HG03558 (cell line): Measurements from ENCODE around the gene PCID2.
"Not testable (repeated sequence)": the region's sequence is repeated elsewhere in the genome, so short reads cannot be mapped to it uniquely, and the experiment has no call there.

Experiments used
- ATAC-seq: cut with Tn5 transposase; IDR thresholded peaks from one replicate; pipeline ENCODE4 v1.9.1; 2021; ENCODE audit warnings: moderate number of reproducible peaks; ENCODE audit not compliant: unreplicated experiment; ENCODE audit errors: extremely low read depth

PCID2 gene

DNA sequence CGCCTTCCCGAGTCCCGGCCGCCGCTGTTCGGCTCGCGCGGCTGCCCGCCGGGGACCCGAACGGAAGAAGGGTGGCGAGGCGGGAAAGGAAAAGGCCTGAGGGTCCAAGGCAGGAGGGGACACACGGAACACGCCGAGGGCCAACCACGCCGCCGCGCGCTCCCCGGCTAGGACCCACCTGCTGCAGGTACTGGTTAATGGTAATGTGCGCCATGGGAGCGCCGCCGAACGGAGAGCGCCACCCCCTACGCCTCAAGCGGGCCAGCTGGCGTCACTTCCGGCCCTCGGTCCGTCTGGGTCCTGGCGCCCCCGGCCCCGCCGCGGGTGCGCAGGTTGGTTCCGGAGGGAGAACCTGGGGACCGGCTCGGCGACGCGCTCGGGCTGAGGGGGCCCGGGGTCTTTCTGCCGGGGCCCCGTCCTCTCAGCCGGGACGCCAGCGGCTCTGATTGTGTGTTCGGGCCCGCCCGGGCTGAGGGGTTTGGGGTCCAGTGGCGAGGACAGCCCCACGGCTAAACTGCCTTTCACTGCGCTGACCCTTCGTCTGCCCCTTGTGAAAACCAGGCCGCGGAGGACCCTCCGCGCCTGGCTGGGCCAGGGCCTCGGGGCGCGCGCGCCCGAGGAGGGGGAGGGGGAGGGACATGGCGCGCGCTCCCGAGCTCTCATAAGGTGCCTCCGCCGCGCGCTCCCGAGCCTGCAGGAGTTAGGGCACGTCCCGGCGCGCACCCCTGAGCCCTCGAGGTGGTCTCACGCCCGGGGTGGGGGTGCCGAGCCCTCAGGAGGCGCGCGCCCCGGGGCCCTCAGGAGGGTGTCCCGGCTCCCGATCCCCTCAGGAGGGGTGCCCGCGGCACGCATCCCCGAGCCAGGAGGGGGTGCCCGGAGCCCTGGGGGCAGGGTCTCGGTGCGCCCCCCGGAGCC lies at the start of gene PCID2:
Gene PCID2, minus strand, starts transcription at position 249 of the 915 bp plus-strand sequence. Its CDS starts 35 bp downstream, at position 214.
- peak; percentile 40 for ATAC-seq

- ATAC-seq: not testable (repeated sequence)
Observed at GRCh38 chr13:113257908-113258307, 49.4 kb upstream of the PCID2 start.

- no peak for ATAC-seq
Observed at GRCh38 chr13:113252516-113253095, 44.1 kb upstream of the PCID2 start.

GRCh38 chr13:113245849-113246796 lies 37.7 kb upstream of the PCID2 start:
- ATAC-seq: no peak

DNA sequence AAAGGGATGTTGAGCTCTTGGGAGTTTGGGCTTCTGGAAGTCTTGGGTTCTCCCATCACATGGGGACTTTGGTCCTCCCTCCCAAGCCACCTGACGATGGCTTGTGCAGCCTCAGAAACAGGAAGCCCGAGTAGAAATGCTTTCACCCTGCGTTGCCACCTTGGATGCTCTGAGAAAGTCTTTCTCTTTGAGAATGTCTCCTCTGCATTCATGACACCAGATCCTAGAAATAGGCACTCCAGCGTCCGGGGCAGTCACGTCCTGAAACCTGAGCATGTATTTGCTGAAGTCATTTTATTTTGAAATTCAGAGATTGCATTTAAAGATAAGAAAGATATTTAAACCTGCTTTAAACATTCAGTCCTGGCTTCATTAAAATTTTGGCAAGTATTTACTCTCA lies 35.4 kb upstream of the PCID2 start:
- no peak for ATAC-seq

DNA sequence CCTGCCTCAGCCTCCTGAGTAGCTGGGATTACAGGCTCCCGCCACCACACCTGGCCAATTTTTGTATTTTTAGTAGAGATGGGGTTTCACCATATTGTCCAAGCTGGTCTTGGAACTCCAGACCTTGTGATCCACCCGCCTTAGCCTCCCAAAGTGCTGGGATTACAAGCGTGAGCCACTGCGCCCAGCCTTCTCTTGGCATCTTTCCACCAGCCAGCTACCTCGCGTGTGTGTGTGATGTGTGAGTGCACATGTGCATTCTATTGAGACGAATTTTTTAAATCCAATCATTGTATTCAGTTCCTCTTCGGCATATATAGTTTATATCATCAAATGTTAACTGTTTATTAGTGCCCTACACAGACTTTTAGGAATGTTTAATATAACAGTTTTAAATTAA lies 33.2 kb upstream of the PCID2 start:
- ATAC-seq: not testable (repeated sequence)

DNA sequence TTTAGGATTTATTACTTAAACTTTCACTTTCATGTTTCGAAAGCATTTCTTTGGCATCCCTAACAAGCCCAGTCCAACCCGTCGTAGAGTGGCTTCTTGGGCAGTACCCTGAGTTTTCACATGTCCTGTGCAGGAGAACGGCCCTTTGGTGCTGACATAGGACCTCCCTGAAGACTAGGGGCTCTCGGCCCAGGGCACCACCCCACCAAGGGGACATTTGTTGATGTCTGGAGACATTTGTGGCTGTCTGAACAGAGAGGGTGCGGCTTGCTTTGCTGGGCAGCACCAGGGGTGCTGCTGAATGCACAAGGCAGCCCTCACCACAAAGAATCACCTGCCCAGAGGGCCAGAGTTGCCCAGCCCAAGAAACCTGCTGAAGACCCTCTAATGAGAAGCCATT lies 31.5 kb upstream of the PCID2 start:
- no peak for ATAC-seq

- no peak for ATAC-seq
Observed at GRCh38 chr13:113239357-113239756, 30.9 kb upstream of the PCID2 start.

DNA sequence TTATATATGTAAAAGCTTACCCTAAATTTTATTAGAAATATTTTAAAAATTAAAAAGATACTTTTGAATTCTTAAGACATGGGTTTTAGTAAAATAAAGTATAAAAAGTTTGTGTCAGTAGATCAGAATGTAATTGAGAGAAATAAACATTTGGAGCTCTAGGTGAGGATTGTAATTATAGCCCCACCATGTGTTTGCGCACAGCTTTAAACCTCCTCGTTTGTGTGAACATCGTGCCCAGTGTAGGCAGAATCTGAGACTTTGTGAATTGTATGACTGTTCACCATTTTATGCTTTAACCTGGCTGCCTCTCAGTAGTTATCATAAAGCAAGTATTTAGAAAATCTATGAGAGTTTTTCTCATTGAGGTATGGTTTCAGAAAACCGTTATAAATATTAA lies 30.1 kb upstream of the PCID2 start:
- no peak for ATAC-seq

GRCh38 chr13:113233101-113233500 lies 24.6 kb upstream of the PCID2 start:
- no peak for ATAC-seq

- no peak for ATAC-seq
Observed at GRCh38 chr13:113232208-113233003, 23.9 kb upstream of the PCID2 start.

GRCh38 chr13:113231306-113232207 lies 23.1 kb upstream of the PCID2 start:
- ATAC-seq: no peak

GRCh38 chr13:113229791-113230190 lies 21.3 kb upstream of the PCID2 start:
- ATAC-seq: no peak

GRCh38 chr13:113229161-113229560 lies 20.7 kb upstream of the PCID2 start:
- ATAC-seq: no peak

GRCh38 chr13:113226873-113227450 lies 18.5 kb upstream of the PCID2 start:
- ATAC-seq: no peak

DNA sequence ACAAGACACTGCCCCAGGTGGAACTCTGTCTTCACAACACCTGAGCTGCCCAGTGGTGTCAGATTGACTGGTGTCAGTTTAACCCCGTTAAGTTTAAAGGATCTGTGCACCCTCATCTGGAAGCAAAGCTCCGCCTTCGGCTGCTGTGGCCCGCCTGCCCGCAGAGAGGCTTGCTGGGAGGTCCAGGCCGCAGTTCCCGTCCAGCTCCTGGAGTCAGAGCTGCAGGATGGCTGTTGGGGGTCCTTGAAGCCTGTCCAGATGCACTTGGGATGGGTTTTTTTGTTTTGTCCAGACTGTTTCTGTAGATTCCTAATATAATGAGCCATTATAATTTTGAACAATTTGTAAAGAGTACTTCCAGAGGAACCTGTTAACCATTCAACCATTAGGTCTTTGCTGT lies 17.0 kb upstream of the PCID2 start:
- no peak for ATAC-seq

DNA sequence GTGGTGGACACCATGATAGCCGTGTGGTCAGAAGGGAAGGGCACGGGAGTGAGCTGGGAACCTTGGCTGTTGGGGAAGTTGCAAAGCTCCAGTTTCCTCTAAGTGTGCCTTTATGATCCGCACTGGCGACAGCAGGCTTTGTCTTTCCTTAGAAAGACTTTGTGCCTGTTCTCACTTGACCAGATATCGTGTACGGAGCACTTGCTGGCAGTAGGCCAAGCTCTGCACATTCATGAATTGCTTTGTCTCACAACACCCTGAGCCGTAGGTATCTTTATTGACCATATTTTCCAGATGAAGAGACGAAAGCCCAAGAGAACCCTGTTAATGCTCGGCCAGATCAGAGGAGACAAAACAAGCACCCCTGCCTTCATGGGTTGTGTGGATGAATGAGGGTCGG lies 16.0 kb upstream of the PCID2 start:
- ATAC-seq: no peak

DNA sequence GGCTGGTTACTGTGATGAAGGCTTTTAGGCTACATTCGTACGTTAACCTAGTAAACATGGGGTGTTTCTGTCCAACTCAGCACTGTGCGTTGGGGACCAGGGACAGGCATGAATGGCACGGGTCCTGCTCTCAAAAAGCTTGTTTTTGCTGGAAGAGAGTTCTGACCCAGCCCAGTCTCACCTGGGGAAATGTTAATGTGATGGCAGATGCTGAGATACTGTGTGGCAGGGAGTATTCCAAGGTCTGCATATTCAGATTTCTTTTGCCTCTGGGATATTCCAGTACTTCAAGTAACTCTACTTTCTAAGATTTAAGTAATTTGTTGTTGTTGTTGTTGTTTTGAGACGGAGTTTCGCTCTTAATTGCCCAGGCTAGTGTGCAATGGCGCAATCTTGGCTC lies 14.6 kb upstream of the PCID2 start:
- no peak for ATAC-seq
